ENCODE results near the gene NSUN7. TPM values are rescaled to one million over a fixed set of nuclear protein-coding genes. Genes with fewer than 3 reads are reported as not detected.

The NSUN7 gene
- polyA plus RNA-seq, 1 donor (not counting 4 experiments of a cell fraction or from before 2014, with no cell fraction given), result 0.03 TPM

- Histone ChIP-seq H3K79me2 (ENCODE audit: control insufficient read depth, insufficient read depth, low read length) (no peaks in the 10 kb centered on the region), H3K4me1 (ENCODE audit: control insufficient read depth, extremely low read depth, insufficient read depth, low read length) (peaks cover 4% of the 10 kb centered on the region), H3K27ac (ENCODE audit: control insufficient read depth, insufficient read depth, low read length) (no peak overlapping the region), H3K4me3 (ENCODE audit: control insufficient read depth in 2 of 3, extremely low read depth in 1 of 3, insufficient read depth in 2 of 3, low read depth in 1 of 3, low read length in 3 of 3) (no peak overlapping the region), H3K9ac (ENCODE audit: control insufficient read depth, extremely low read depth, insufficient read depth, low read length) (no peak overlapping the region), H3K27me3 (ENCODE audit: control insufficient read depth, extremely low read depth, insufficient read depth, low read length) (no peaks in the 10 kb centered on the region), H3K9me3 (ENCODE audit: control insufficient read depth, low read depth, low read length) (no peaks in the 10 kb centered on the region), H2AFZ (ENCODE audit: control insufficient read depth, low read length) (no peak overlapping the region), H3K9me1 (ENCODE audit: control insufficient read depth, extremely low read depth, insufficient read depth, low read length) (no peaks in the 10 kb centered on the region), H4K20me1 (ENCODE audit: control insufficient read depth, extremely low read depth, insufficient read depth, low read length) (no peaks in the 10 kb centered on the region), H3K36me3 (ENCODE audit: control insufficient read depth in 2 of 2, extremely low read depth in 1 of 2, insufficient read depth in 2 of 2, low read length in 2 of 2) (peaks cover 0 to 5% of the 10 kb centered on the region in 2 experiments), H3K4me2 (ENCODE audit: control insufficient read depth, extremely low read depth, insufficient read depth, low read depth, low read length) (no peak overlapping the region)
- DNase-seq (ENCODE audit: low read depth, low spot score) (no peak), FAIRE-seq (no peak)
- dilution Hi-C loops (cut with MboI; ENCODE audit: extremely low pct_ligation_motif_present, low sequenced_read_pairs), result no loop called here
- TF ChIP-seq, protein P1, sequence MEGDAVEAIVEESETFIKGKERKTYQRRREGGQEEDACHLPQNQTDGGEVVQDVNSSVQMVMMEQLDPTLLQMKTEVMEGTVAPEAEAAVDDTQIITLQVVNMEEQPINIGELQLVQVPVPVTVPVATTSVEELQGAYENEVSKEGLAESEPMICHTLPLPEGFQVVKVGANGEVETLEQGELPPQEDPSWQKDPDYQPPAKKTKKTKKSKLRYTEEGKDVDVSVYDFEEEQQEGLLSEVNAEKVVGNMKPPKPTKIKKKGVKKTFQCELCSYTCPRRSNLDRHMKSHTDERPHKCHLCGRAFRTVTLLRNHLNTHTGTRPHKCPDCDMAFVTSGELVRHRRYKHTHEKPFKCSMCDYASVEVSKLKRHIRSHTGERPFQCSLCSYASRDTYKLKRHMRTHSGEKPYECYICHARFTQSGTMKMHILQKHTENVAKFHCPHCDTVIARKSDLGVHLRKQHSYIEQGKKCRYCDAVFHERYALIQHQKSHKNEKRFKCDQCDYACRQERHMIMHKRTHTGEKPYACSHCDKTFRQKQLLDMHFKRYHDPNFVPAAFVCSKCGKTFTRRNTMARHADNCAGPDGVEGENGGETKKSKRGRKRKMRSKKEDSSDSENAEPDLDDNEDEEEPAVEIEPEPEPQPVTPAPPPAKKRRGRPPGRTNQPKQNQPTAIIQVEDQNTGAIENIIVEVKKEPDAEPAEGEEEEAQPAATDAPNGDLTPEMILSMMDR (optimal IDR thresholded peaks at IDR 0.05 in 1 of 3, IDR thresholded peaks at IDR 0.05 in 1 of 3, conservative IDR thresholded peaks at IDR 0.05 in 1 of 3; ENCODE audit: extremely low read depth in 1 of 3, insufficient read depth in 2 of 3, low read length in 3 of 3), result no peak
- no peak for TF ChIP-seq EZH2 (IDR thresholded peaks at IDR 0.05; ENCODE audit: low read length)
These were observed 100.7 kb downstream of the NSUN7 start for GRCh38 chr4:40850496-40850895.

GRCh38 chr4:40856277-40856839 lies 106.6 kb downstream of the NSUN7 start:
- H3K9me1 ChIP-seq (ENCODE audit: control insufficient read depth, extremely low read depth, insufficient read depth, low read length), result no peaks in the 10 kb centered on the region
- H3K4me1 ChIP-seq (ENCODE audit: control insufficient read depth, extremely low read depth, insufficient read depth, low read length), result peaks cover 2% of the 10 kb centered on the region
- H3K9ac ChIP-seq (ENCODE audit: control insufficient read depth, extremely low read depth, insufficient read depth, low read length), result no peak overlapping the region

More at GRCh38 chr4:40856277-40856839, 106.6 kb downstream of the NSUN7 start:
- Histone ChIP-seq H3K9me3 (ENCODE audit: control insufficient read depth, low read depth, low read length) (no peaks in the 10 kb centered on the region), H3K27me3 (ENCODE audit: control insufficient read depth, extremely low read depth, insufficient read depth, low read length) (no peaks in the 10 kb centered on the region), H3K4me3 (ENCODE audit: control insufficient read depth in 2 of 3, extremely low read depth in 1 of 3, insufficient read depth in 2 of 3, low read depth in 1 of 3, low read length in 3 of 3) (no peak overlapping the region), H2AFZ (ENCODE audit: control insufficient read depth, low read length) (no peak overlapping the region), H3K79me2 (ENCODE audit: control insufficient read depth, insufficient read depth, low read length) (no peaks in the 10 kb centered on the region), H3K4me2 (ENCODE audit: control insufficient read depth, extremely low read depth, insufficient read depth, low read depth, low read length) (peak overlapping the region; percentile 35), H3K27ac (ENCODE audit: control insufficient read depth, insufficient read depth, low read length) (no peak overlapping the region), H4K20me1 (ENCODE audit: control insufficient read depth, extremely low read depth, insufficient read depth, low read length) (no peaks in the 10 kb centered on the region), H3K36me3 (ENCODE audit: control insufficient read depth in 2 of 2, extremely low read depth in 1 of 2, insufficient read depth in 2 of 2, low read length in 2 of 2) (peaks cover 0 to 4% of the 10 kb centered on the region in 2 experiments)
- FAIRE-seq, result no peak
- DNase-seq (ENCODE audit: low read depth, low spot score), result no peak
- dilution Hi-C loops (cut with MboI; ENCODE audit: extremely low pct_ligation_motif_present, low sequenced_read_pairs), result no loop called here
- no peak for TF ChIP-seq EZH2 (IDR thresholded peaks at IDR 0.05; ENCODE audit: low read length)
- TF ChIP-seq, protein P1 (optimal IDR thresholded peaks at IDR 0.05 in 1 of 3, IDR thresholded peaks at IDR 0.05 in 1 of 3, conservative IDR thresholded peaks at IDR 0.05 in 1 of 3; ENCODE audit: extremely low read depth in 1 of 3, insufficient read depth in 2 of 3, low read length in 3 of 3), result no peak

Data from keratinocyte (primary cell).